GM18873 (cell line): ENCODE results near the gene CD300LG.
"Not testable (repeated sequence)": the region's sequence is repeated elsewhere in the genome, so short reads cannot be mapped to it uniquely, and the experiment has no call there.

Experiments used
- ATAC-seq: cut with Tn5 transposase; IDR thresholded peaks from one replicate; pipeline ENCODE4 v1.9.1; 2021; ENCODE audit warnings: mild to moderate bottlenecking, moderate library complexity, moderate number of reproducible peaks; ENCODE audit not compliant: unreplicated experiment, low FRiP score

CD300LG gene

GRCh38 chr17:43823350-43824084 is 23.5 kb upstream of the CD300LG start:
- ATAC-seq, result no peak

DNA sequence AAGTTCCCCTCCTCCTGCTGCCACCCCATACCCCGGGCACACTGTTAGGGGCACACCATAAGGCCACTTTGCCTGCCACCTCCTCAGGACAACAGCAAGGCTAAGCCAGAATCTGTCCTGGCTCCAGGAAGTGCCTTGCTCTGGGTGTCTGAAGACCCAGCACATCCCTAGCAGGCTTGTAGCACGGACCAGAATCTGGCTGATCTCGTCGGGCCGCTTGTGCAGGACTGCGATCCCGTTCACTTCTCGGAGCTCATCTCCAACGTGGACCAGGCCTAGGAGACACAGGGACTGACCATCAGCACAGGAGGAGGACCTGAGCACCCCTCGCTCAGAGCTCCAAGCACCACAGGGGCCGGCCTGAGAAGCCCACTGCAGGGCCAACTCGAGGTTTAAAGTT is 21.4 kb upstream of the CD300LG start:
- ATAC-seq, result no peak

GRCh38 chr17:43826206-43826605 is 20.8 kb upstream of the CD300LG start:
- ATAC-seq, result no peak

GRCh38 chr17:43827596-43827995 is 19.4 kb upstream of the CD300LG start:
- no peak for ATAC-seq

GRCh38 chr17:43829738-43830137 is 17.2 kb upstream of the CD300LG start:
- no peak for ATAC-seq

DNA sequence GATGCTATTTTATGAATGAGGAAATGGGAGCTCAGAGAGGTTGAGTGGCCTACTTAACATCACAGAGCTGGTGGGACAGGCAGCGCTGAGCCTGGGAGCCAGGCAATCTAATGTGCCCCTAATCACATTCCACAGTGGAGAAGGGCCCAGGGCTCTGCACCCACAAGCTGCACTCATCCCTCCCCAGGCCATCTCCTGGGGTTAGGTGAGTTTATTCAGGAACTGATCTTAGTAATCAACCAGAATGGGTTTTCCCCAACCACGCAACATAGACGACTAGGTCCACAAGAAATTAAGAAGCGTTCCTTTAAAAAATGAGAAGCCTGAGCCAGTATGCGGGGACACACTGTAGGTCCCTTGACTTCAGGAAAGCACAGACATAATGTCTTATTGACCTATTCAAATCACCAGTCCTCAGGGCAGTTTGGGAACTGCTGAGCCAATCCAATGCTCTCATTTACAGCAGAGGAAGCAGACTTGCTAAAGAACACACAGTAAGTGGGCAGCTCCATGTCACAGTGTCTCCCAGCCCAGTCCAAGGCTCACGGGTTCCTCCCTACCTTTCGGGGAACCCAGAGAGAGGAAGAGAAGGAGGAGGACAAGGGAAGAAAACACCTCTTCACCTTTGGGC is 16.4 kb upstream of the CD300LG start:
- no peak for ATAC-seq

DNA sequence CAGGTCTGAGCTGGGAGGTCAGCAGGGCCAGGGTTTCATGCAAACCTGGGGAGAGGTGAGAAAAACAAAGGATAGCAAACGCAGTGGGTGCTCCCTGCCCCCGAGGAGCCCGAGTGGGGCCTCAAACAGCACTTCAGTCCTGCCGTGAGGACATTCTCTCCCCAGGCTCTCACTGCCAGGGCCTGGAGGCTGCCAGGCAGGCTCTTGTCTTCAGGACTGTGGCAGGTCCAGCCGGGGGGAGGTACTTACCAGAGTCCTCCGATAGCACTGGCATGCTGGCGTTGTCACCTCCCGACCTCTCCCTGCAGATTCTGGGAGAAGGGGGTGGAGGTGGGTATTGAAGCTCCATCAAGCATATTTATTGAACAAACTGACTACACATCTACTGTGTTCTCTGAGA is 15.3 kb upstream of the CD300LG start:
- no peak for ATAC-seq

DNA sequence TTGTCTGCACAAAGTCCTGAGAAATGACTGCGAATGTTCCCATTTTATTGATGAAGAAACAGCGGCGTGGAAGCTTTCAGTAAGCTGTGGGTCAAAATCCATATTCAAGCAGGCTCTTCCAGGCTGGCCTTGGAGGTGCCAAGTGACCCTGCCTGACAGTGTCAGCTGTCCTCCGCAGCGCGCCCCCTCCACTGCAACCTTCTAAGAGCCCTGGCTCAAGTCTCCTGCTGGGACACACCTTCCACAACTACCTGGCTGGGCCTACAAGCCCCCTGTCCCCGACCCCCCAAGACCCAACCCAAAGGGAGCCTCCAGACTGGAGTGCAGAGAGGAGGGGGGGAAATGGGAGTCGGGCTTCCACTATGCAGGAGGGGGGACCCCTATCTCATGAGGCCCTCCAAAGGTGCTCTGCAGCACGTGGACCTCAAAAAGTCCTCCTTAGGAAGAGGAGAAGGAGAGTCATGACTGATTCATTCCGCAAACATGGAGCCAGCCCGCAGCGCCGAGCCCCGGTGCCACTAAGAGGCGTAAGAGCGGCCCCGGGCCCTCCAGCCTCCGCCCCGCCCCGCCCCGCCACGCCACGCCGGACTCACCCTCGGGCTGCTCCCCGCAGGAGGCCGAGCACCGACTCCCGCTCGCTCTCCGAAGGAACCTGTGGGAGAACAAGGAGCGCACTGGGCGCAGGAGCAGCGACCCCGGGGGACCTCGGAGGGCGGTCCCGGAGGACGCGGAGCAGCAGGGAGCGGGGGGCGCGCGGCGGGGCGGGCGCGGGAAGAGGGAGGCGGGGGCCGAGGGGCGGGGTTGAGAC is 14.6 kb upstream of the CD300LG start:
- no peak for ATAC-seq

DNA sequence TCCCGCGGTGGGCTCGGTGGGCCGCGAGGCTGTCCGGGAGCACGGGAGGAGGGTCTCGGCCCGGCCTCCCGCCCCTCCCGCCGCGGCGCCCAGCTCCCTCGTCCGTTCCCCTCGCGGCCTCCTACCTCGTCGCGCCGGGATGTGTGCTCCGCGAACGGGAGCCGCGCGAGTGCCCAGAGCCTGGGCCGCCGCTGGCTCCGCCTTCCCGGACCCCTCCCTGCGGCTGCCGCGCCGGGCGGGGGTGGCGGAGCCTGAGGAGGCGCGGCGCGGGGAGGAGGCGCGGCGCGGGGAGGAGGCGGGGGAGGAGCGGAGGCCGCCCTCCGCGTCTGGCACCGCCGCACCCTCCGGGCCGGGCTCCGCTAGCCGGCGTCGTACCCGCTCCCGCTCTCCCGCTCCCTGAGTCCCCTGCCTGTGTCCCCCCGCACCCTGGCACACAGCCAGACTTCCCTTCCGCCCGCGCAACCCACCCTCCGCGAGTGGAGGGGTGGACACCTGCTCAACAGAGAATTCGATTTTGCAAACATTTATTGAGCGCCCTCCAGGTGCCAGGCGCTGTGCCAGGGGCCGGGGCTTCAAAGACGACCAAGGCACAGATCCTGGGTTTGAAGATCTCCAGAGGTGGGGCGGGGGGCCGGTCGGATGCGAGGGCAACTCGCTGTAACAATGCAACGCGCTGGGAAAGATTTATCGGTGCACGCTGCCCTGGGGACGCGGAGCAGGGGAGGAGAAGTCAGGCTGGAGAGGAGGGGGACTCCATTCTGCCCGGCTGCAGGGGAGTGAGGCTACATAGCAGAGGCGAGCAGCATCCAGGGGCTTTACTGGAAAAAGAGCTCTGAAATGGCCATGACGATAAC is 13.8 kb upstream of the CD300LG start, which contains the start of gene MPP3:
Gene MPP3 (minus strand): TSS at position 171 of the 854 bp plus-strand sequence. CDS start 1,240 bp downstream, outside the sequence.
- no peak for ATAC-seq

- no peak for ATAC-seq
These were observed 12.9 kb upstream of the CD300LG start for GRCh38 chr17:43834106-43834505.

DNA sequence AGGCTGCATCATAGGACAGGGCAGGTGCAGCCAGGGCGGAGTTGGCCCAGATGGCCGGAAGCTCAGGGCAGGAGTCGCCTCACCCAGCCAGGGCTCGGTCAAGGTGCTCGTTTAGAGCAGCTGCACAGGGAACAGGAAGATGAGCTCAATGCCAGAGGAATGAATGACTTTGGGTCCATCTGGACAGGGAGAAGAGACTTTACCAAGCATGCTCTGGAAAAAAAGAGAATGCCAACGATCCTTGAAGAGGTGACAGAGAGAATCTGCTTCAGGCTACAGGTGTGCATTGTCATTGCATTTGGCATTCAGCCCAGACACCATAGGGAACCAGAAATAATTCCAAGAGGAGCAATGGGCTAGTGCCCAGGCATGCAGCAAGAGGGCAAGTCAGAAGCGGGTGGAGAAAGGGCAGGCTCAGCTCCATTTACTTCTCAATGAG is 7.3 kb upstream of the CD300LG start:
- no peak for ATAC-seq

GRCh38 chr17:43840814-43841213 is 6.2 kb upstream of the CD300LG start:
- ATAC-seq, result no peak

DNA sequence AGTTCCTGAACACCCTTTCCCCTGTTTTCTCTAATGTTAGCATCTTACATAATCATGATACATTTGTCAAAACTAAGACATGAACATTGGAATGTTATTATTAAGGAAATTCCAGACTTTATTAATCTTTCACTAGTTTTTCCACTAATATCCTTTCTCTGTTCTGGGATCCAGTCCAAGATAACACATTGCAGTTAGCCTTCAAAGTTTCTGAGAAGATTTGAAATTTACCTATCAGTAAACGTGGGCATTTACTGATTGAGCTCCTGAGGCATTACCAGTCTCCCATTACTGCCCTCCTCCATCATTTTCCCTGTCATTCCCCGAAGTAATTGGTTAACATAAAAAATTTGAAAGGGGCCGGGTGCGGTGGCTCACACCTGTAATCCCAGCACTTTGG is 5.7 kb upstream of the CD300LG start:
- no peak for ATAC-seq

DNA sequence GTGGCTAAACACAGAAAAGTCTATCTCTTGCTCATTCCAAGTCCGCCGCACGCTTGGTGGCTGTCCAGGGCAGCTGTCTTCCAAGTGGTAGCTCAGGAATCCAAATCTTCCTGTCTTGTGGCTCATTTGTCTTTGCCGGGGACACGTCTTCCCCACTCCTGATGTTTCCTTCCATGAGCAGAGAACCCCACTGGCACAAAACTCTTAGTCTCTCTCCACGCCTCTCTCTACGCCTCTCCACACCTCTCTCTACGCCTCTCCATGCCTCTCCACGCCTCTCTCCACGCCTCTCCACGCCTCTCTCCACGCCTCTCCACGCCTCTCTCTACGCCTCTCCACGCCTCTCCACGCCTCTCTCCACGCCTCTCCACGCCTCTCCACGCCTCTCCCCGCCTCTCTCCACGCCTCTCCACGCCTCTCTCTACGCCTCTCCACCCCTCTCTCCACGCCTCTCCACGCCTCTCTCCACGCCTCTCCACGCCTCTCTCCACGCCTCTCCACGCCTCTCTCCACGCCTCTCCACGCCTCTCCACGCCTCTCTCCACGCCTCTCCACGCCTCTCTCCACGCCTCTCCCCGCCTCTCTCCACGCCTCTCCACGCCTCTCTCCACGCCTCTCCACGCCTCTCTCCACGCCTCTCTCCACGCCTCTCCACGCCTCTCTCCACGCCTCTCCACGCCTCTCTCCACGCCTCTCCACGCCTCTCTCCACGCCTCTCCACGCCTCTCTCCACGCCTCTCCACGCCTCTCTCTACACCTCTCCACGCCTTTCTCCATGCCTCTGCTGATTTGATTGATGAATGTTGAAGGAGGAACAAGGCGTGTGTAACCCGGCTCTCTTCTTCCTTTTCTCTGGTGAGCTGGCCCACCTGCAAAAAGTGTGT is 4.6 kb upstream of the CD300LG start:
- ATAC-seq, result not testable (repeated sequence)

- ATAC-seq, result no peak
These were observed 4.0 kb upstream of the CD300LG start for GRCh38 chr17:43842975-43843325.

- no peak for ATAC-seq
These were observed 2.7 kb upstream of the CD300LG start for GRCh38 chr17:43844241-43844640.

GRCh38 chr17:43845766-43846165 is 1.2 kb upstream of the CD300LG start:
- no peak for ATAC-seq

DNA sequence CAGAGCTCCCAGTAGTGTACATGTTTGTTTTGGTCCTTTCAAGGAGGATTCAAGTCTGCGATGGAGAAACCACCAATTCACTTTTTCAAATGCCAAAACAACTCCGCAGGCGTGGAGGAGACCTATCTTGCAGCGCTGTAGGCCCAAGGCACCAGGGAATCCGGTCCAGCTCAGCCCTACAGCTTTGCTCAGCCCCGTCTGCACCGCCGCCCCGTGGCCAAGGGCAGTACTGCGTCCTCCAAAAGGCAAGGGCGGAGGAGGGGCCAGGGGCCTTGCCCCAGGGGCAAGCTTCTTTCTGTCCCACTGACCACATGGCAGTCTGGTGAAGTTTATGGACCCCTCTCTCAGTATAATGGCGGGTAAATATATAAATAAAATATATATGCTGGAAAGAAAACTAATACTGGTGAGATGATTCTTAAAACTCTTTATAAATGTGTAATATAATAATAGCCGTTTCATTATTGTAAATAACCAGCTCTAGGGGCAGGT is 709 bp upstream of the CD300LG start:
- no peak for ATAC-seq

GRCh38 chr17:43848601-43849000 is 1.6 kb downstream of the CD300LG start:
- ATAC-seq, result no peak
